HG03432 (cell line): ENCODE measurements around the gene PAPPA.

Experiments
- ATAC-seq: cut with Tn5 transposase; IDR thresholded peaks from one replicate; pipeline ENCODE4 v1.9.1; 2021; ENCODE audit warnings: mild to moderate bottlenecking, moderate library complexity; ENCODE audit not compliant: unreplicated experiment

Gene PAPPA

GRCh38 chr9:116336133-116336862, 182.7 kb downstream of the PAPPA start:
- ATAC-seq = no peak

- ATAC-seq = no peak
These were observed 183.4 kb downstream of the PAPPA start for GRCh38 chr9:116337015-116337414.

GRCh38 chr9:116340270-116340669, 186.7 kb downstream of the PAPPA start:
- ATAC-seq = no peak

- ATAC-seq = no peak
These were observed 188.5 kb downstream of the PAPPA start for GRCh38 chr9:116342061-116342460.

GRCh38 chr9:116342941-116343340, 189.3 kb downstream of the PAPPA start:
- ATAC-seq = no peak

GRCh38 chr9:116344416-116344815, 190.8 kb downstream of the PAPPA start:
- no peak for ATAC-seq

- no peak for ATAC-seq
These were observed 191.8 kb downstream of the PAPPA start for GRCh38 chr9:116345393-116345792.

GRCh38 chr9:116345817-116346216, 192.2 kb downstream of the PAPPA start:
- ATAC-seq = no peak

- ATAC-seq = no peak
These were observed 196.1 kb downstream of the PAPPA start for GRCh38 chr9:116349684-116350083.

GRCh38 chr9:116350213-116350612, 196.6 kb downstream of the PAPPA start:
- no peak for ATAC-seq

- ATAC-seq = no peak
These were observed 199.4 kb downstream of the PAPPA start for GRCh38 chr9:116352958-116353357.

- ATAC-seq = no peak
These were observed 201.7 kb downstream of the PAPPA start for GRCh38 chr9:116355153-116355921.

- ATAC-seq = no peak
These were observed 204.7 kb downstream of the PAPPA start for GRCh38 chr9:116358251-116358650.

- no peak for ATAC-seq
These were observed 206.4 kb downstream of the PAPPA start for GRCh38 chr9:116360016-116360415.

- ATAC-seq = no peak
These were observed 207.4 kb downstream of the PAPPA start for GRCh38 chr9:116360989-116361388.

- ATAC-seq = no peak
These were observed 208.0 kb downstream of the PAPPA start for GRCh38 chr9:116361547-116361946.

- no peak for ATAC-seq
These were observed 208.9 kb downstream of the PAPPA start for GRCh38 chr9:116362493-116362892.

GRCh38 chr9:116365056-116365471, 211.5 kb downstream of the PAPPA start:
- ATAC-seq = no peak

GRCh38 chr9:116366241-116366640, 212.7 kb downstream of the PAPPA start:
- no peak for ATAC-seq

- no peak for ATAC-seq
These were observed 215.1 kb downstream of the PAPPA start for GRCh38 chr9:116368680-116369079.

GRCh38 chr9:116369706-116370105, 216.1 kb downstream of the PAPPA start:
- no peak for ATAC-seq

GRCh38 chr9:116370556-116370955, 217.0 kb downstream of the PAPPA start:
- ATAC-seq = no peak
